ENCODE results near the gene GPAM. TPM values are rescaled to one million over a fixed set of nuclear protein-coding genes. Genes with fewer than 3 reads are reported as not detected.

The GPAM gene
- total RNA-seq, 1 experiment from 2014 or later, result 10.3 TPM

- DNase-seq (ENCODE audit: low read depth), result no peak
Observed at GRCh38 chr10:112184379-112184778, 814 bp upstream of the GPAM start.

GRCh38 chr10:112184052-112184371 is 447 bp upstream of the GPAM start:
- no peak for DNase-seq (ENCODE audit: low read depth)

DNA sequence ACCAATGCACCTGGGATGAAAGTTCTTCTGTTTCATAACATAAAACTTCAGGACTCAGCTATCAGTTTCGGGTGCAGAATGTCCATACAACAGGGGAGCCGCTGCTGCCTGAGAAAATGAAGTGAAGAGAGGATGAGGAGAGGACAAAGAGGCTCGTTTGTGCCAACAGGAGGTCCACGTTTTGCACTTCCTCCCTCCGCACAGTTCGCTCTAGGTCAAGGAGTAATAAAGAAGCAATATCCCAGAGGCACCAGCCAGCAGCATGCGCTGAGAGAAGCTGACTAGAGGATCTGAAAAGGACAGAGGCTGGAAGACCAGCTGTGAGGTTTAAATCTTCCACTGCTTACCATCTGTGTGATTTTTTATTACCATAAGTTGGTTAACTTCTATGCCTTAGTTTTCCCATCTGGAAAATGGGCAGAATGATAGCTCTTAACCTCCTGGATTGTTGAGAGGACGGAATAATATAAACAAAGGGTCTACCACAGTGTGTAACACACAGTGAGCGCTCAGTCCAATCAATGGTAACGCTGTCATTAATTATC is 709 bp downstream of the GPAM start:
- DNase-seq (ENCODE audit: low read depth), result no peak

GRCh38 chr10:112177247-112177646 is 6.3 kb downstream of the GPAM start:
- no peak for DNase-seq (ENCODE audit: low read depth)

DNA sequence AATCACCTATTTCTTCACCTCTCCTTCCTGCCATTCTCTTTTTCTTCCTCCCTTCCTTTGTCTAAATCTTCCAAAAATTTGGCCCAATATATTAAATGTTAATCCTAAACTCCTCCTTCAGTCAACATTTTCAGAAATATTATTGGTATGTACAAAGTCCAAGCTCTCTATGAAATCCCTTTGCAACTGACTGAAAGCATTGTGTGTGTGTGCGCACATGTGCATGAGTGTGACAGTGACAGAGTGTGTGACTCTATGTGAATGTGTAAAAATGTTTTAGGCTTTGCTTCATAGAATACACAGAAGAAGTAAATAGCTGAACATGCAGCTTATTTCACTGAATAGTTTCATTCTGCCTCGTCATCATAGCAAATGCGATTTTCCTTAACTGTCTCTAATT is 7.0 kb downstream of the GPAM start:
- no peak for DNase-seq (ENCODE audit: low read depth)

DNA sequence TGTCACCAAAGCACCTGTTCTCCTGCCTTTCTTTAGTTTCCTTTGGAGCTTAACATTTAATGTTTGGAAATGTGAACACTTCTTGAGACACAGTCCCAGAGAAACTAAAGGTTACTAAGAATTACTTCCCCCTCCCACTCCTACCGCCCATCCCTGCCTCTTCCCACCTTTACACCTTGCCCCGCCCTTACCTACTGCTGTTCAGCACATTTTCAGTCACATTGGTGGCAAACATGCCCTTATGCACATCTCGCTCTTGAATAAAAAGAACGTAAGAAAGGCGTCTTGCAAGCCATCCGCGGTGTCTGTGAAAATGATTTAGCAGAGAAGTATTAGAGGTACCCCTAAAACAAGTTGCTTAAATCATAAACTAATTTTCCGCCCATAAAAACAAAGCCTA is 8.2 kb downstream of the GPAM start:
- no peak for DNase-seq (ENCODE audit: low read depth)

DNA sequence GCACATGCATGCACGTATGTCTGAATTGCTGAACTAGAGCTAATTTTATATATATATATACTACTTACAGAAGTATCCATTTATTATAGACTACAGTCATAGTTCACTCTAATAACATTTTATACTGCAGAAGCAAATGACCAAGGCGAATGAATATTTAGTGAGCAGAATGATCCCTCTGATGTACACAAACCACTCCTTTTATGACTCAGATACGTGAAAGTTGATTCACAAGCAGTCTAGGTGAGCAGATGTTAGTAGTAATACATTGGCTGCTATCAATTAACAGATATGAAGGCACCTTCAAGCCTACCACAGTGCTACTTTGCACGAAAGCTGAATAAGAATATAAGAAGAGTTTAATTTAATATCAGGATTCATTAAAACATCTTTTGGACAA is 10.4 kb downstream of the GPAM start:
- no peak for DNase-seq (ENCODE audit: low read depth)

DNA sequence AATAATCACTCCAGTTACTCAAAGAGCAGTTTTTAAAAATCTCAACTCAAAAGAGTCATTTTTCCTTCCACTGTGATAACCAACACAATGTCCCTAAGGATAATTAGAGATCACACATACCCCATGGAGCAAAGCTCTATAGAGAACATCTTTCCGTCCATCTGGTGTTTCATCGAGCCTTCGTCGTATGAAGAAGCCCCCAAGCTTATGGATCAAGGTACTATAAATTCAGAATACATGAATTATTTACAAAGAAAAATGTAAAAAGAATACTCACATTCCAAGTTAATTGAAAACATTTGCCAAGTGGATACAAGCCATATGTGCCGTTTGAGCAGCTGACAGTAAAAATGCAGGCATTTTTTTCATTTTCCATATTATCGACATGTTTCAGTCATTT is 14.8 kb downstream of the GPAM start:
- no peak for DNase-seq (ENCODE audit: low read depth)

DNA sequence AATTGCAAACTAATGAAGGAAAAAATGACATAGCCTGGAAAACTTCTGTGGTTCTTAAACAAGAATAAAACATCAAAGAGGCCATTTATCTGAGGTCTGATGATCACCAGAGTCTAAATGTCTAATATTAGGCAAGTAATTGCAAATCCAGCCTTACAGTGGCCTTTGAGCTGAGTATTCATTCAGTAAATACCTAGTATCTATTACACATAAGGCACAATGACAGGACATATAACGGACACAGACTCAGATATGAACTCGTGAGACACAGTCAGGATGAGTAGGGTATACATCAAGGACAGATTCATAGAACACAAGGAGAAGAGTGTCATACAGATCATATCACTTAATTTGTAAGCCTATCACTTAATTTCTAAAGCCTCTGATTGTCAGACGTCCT is 16.8 kb downstream of the GPAM start:
- no peak for DNase-seq (ENCODE audit: low read depth)

DNA sequence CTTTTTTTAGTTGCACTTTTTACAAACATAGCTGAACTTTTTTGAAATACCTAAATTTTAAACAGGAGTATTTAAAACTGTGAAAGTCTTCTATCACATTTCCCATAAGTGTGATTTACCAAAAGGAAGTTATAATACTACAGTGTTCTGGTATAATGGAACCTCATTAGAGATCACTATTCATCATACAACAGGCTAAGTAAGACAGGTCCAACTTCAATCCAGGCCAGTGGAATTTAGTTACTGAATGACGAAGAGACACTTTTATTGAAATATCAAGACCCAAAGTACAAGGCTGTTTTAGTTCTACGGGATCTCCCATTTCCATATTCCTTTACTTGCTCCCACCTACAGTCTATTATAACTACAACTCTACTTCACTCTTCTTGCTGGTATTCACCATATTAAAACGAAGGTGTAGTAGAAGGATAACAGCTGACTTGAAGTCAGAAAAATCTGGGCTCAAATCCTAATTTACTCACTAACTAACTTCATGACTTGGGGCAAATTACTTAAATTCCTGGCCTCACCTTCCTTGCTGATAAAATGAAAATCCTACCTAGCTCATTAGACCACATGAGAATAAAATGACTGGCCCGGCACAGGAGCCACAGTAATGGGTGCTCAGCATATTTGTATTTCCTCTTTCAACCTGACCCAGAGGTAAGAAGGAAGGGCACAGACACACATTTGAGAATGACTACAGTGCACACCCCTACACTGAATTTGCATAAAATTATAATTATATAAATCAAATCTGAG is 21.6 kb downstream of the GPAM start:
- DNase-seq (ENCODE audit: low read depth), result no peak

GRCh38 chr10:112160834-112161233 is 22.7 kb downstream of the GPAM start:
- no peak for DNase-seq (ENCODE audit: low read depth)

GRCh38 chr10:112159469-112159868 is 24.1 kb downstream of the GPAM start:
- DNase-seq (ENCODE audit: low read depth), result no peak

DNA sequence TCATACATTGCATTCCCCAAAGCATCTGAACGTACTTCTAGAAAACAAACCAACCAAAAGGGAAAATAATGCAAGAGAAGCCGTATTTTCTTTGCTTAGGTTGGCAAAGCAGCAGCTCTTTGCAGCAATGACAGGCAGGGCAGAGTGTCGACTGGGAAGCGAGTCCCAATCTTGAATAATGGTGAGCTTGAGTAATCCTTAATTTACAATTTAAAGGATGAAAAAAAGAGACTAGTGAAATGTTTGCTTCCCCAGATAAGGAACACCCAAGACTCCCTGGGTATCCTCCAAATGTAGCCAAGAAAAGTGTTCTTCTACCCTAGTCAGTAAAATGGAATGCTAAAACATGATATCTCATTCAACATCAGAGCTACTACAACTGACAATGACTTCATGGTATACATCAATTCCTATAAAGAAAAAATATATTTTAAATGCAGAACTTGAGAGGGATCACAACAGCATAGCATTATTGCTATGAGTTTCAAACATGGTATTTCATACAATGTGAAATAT is 32.0 kb downstream of the GPAM start:
- DNase-seq (ENCODE audit: low read depth), result no peak

- no peak for DNase-seq (ENCODE audit: low read depth)
Observed at GRCh38 chr10:112148331-112148730, 35.2 kb downstream of the GPAM start.

DNA sequence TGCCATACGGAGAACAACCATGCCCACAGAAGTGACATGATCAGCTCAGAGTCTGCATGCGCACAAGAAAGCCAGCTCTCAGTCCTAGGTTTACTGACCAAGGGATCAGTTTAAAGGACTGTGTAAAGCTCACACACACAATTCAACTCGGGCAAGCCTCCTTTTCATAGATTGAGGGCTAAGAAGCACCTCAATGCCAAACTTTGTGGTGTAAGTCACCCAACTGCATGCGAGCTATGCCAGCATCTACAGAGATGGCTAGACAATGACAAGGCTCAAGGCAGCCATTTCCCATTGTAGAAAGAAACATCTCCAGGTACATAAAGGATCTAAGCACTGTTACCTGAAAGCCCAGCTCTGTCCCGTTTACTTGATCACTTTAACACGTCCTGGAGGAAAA is 36.8 kb downstream of the GPAM start:
- DNase-seq (ENCODE audit: low read depth), result no peak

GRCh38 chr10:112145263-112145662 is 38.3 kb downstream of the GPAM start:
- no peak for DNase-seq (ENCODE audit: low read depth)

- DNase-seq (ENCODE audit: low read depth), result no peak
Observed at GRCh38 chr10:112143420-112143819, 40.1 kb downstream of the GPAM start.

GRCh38 chr10:112141292-112141691 is 42.3 kb downstream of the GPAM start:
- no peak for DNase-seq (ENCODE audit: low read depth)

DNA sequence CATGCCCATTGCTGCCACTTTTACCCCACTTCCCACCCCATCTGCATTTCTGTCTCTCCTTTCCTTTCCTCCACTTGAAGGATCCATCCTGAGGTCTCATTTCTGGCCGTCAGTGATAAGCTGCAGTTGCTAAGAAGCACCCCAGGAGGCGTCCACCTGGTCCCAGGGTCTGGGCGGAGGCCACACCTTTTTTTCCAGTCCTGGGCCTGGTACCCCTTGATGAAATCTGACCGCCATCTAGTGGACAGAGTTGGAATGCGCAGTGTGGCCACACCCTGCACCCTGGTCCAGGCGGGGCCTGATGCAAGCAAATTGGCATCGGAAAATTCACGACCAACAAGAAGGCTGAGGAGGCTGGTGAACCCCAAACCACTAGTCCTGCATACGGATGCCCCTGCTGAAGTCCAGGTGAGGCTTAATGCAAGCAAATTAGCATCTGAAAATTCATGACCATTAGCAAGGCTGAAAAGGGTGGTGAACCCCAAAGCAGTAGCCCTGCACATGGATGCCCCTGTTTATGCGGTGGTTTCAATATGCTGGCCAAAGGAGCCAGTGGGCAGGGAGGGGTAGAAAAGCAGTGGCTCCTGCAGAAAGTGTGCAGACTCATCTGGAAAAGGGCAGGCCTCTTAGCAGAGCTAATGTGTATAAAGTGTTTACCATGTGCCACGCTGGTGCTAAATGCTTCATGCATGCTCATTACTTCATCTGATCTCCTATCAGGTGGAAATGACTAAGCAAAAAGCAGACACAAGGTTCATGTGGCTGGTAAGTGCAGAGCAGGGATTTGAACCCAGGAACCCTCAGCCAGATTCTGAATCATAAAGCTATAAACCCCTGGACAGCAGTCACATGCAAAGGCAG is 43.2 kb downstream of the GPAM start:
- peak; percentile 71 for DNase-seq (ENCODE audit: low read depth)

DNA sequence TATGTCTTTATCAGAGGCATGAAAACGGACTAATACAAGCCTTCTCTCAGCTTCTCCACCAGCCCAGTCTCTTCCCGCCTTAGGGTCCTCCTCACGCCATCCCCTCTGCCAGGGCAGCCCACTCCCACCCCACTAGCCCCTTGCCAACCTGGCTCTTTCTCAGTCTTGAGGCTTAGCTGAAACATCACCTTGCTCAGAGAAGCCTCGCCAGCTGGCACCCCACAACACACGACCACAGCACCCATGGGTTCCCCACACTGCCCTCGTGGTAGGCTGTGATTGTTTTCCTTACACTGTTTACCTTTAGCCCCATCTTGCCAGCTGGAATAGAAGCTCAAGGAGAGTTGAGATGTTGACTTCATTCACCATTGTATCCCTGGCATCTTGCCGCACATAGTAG is 44.4 kb downstream of the GPAM start:
- no peak for DNase-seq (ENCODE audit: low read depth)

GRCh38 chr10:112137154-112137987 is 46.2 kb downstream of the GPAM start:
- DNase-seq (ENCODE audit: low read depth), result peak; percentile 43
